ENCODE measurements around the gene SPEM2. TPM values are rescaled to one million over a fixed set of nuclear protein-coding genes. Genes with fewer than 3 reads are reported as not detected.

Gene SPEM2
- total and polyA plus RNA-seq, 2 of the 8 experiments (the other 6 are each of a cell fraction or from before 2014, with no cell fraction given) = 0.03 TPM; not detected in 1

DNA sequence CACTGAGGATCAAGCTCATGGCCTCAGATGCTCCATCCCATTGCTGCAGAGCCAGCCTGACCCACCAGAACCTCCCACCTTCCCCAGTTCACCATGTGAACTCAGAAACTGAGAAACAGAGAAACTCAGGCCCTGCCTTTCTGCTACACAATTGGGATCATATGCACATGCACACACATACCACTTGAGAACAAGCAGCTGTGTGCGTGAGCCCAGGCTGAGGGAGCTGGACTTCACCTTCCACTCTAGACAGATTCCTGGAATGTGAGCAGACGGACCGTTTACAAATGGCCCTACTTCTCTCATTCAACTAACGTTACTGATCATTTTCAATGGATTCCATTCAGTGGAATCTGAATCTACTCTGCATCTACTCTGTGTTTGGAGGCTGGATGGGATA lies 1.7 kb upstream of the SPEM2 start:
- no peak for DNase-seq (ENCODE audit: low read depth in 1 of 2, low spot score in 2 of 2)
- H4K91ac ChIP-seq (replicated peaks; ENCODE audit: insufficient read length, low read length) = no peak overlapping the region
- no peaks in the 10 kb centered on the region for H3K79me1 ChIP-seq (ENCODE audit: low read depth, low read length)
- WGBS, 2 experiments (ENCODE audit: extremely low coverage in 1 of 2, insufficient coverage in 1 of 2, insufficient read length in 1 of 2, insufficient replicate concordance in 2 of 2, low coverage in 1 of 2, low lambda C conversion rate in 2 of 2, missing lambda C conversion rate in 1 of 2) = 88% methylated on average over 4 of the region's 4 CpGs; no CpG with 5 or more reads in 1 of the 2 experiments
- no peak for FAIRE-seq
- no peak for TF ChIP-seq ASH2L (IDR thresholded peaks at IDR 0.05; ENCODE audit: low read length)
- no peak for TF ChIP-seq SP1 (IDR thresholded peaks at IDR 0.05; ENCODE audit: low read depth, low read length)
- no peak overlapping the region for H3K4me3 ChIP-seq (ENCODE audit: extremely low read depth in 1 of 4, insufficient read depth in 2 of 4, low read depth in 3 of 4, low read length in 4 of 4)
- no peak overlapping the region for H3K4ac ChIP-seq (replicated peaks; ENCODE audit: insufficient read length, low read depth, low read length)
- POLR2A ChIA-PET (ENCODE audit: partially characterized antibody) = interaction anchor here (0.8 to 2.6 kb wide), 6 partner anchors 9 to 160 kb away, joined by 3 to 13 read pairs (median 4); partner anchors contain the start of genes MPDU1, POLR2A and TMEM102
- H3K27ac ChIP-seq (ENCODE audit: low read depth, low read length) = no peak overlapping the region
- no peak overlapping the region for H2AK5ac ChIP-seq (ENCODE audit: low read depth, low read length)
- H3K4me2 ChIP-seq (ENCODE audit: insufficient read depth in 1 of 2, low read depth in 2 of 2, low read length in 2 of 2) = no peak overlapping the region
- no peak overlapping the region for H2BK5ac ChIP-seq (ENCODE audit: low read depth, low read length)
- 0 out of 2 replicates have a peak overlapping the region, but pooled peaks have one; percentile 61 for H2BK15ac ChIP-seq (ENCODE audit: low read length)
- peaks cover 0 to 4% of the 10 kb centered on the region in 2 experiments for H4K20me1 ChIP-seq (replicated peaks in 1 of 2; ENCODE audit: control insufficient read depth in 1 of 2, insufficient read depth in 2 of 2, low read length in 2 of 2)
- CTCF ChIA-PET (ENCODE audit: partially characterized antibody) = interaction anchor here (0.6 to 1.3 kb wide), 5 partner anchors 9 to 264 kb away, joined by 3 to 6 read pairs (median 3); no protein-coding TSS in a partner anchor
- H3K23ac ChIP-seq (ENCODE audit: insufficient read length) = no peak overlapping the region
- no peaks in the 10 kb centered on the region; a peak in 1 of 7 replicates for H3K27me3 ChIP-seq (replicated peaks in 1 of 4; ENCODE audit: control insufficient read depth in 3 of 4, extremely low read depth in 1 of 4, insufficient read depth in 3 of 4, low read length in 3 of 4)
- H2BK12ac ChIP-seq (ENCODE audit: low read depth, low read length) = no peak overlapping the region
- H2BK120ac ChIP-seq (replicated peaks; ENCODE audit: low read depth, low read length) = no peak overlapping the region
- no peak overlapping the region for H3K14ac ChIP-seq (ENCODE audit: insufficient read length)
- H3K23me2 ChIP-seq (ENCODE audit: low read depth, low read length) = no peaks in the 10 kb centered on the region
- H3K36me3 ChIP-seq (ENCODE audit: control insufficient read depth in 2 of 4, insufficient read depth in 4 of 4, low read length in 3 of 4) = no peaks in the 10 kb centered on the region; a peak in 1 of 8 replicates
- H3K56ac ChIP-seq (replicated peaks; ENCODE audit: insufficient read length, low read depth, low read length) = no peak overlapping the region
- no peak overlapping the region for H3K18ac ChIP-seq (ENCODE audit: extremely low read depth, low read length)
- no peaks in the 10 kb centered on the region for H3K9me3 ChIP-seq (ENCODE audit: insufficient read depth in 2 of 2, low read depth in 1 of 2, low read length in 1 of 2)
- H2AFZ ChIP-seq (ENCODE audit: low read length) = no peak overlapping the region
- H2BK20ac ChIP-seq (ENCODE audit: low read length) = no peak overlapping the region
- no peak overlapping the region for H3K9ac ChIP-seq (replicated peaks in 1 of 4; ENCODE audit: extremely low read depth in 1 of 4, low read depth in 3 of 4, low read length in 3 of 4)
- H3K79me2 ChIP-seq (ENCODE audit: control insufficient read depth in 1 of 2, insufficient read depth in 2 of 2, low read length in 2 of 2) = no peaks in the 10 kb centered on the region
- no peak overlapping the region for H4K5ac ChIP-seq (ENCODE audit: insufficient read length, low read depth, low read length)
- no peak overlapping the region for H4K8ac ChIP-seq (ENCODE audit: extremely low read depth, insufficient read depth, low read length)
- peaks cover 0 to 10% (median 2%) of the 10 kb centered on the region in 4 experiments; a peak in 3 of 7 replicates for H3K4me1 ChIP-seq (replicated peaks in 1 of 4; ENCODE audit: control insufficient read depth in 3 of 4, insufficient read depth in 4 of 4, low read length in 3 of 4)

All from H1 (cell line).